Skeletal muscle satellite cell (primary cell): ENCODE results near the gene FAM110A.

ENCODE experiments used
- H3K27me3 ChIP-seq: 2 replicates; pipeline ENCODE4 v1.7.0; 2013; ENCODE audit warnings: low read length; ENCODE audit not compliant: control insufficient read depth, insufficient read depth
- H3K36me3 ChIP-seq: 2 replicates; pipeline ENCODE4 v1.7.0; 2013; ENCODE audit warnings: mild to moderate bottlenecking, control low read depth, low read length; ENCODE audit not compliant: insufficient read depth
- H3K4me1 ChIP-seq: 2 replicates; pipeline ENCODE4 v1.7.0; 2013; ENCODE audit warnings: low read length; ENCODE audit not compliant: control insufficient read depth, insufficient read depth
- H3K4me2 ChIP-seq: 2 replicates; pipeline ENCODE4 v1.7.0; 2013; ENCODE audit warnings: mild to moderate bottlenecking, low read length
- H3K4me3 ChIP-seq: 2 replicates; pipeline ENCODE4 v1.7.0; 2013; ENCODE audit warnings: low read length
- H3K9ac ChIP-seq: 2 replicates; pipeline ENCODE4 v1.7.0; 2013; ENCODE audit warnings: mild to moderate bottlenecking, low read depth, low read length, moderate library complexity
- H3K9me3 ChIP-seq: replicated peaks from 2 replicates; pipeline ENCODE4 v1.7.0; 2013; ENCODE audit warnings: mild to moderate bottlenecking, control low read depth, low read length

The FAM110A gene

GRCh38 chr20:865440-865839 is 31.9 kb downstream of the FAM110A start:
- H3K4me2 ChIP-seq = no peak overlapping the region
- H3K4me1 ChIP-seq = no peaks in the 10 kb centered on the region
- no peak overlapping the region for H3K9ac ChIP-seq
- H3K36me3 ChIP-seq = no peaks in the 10 kb centered on the region
- H3K4me3 ChIP-seq = no peak overlapping the region
- peaks cover 7% of the 10 kb centered on the region for H3K27me3 ChIP-seq
- no peaks in the 10 kb centered on the region for H3K9me3 ChIP-seq

DNA sequence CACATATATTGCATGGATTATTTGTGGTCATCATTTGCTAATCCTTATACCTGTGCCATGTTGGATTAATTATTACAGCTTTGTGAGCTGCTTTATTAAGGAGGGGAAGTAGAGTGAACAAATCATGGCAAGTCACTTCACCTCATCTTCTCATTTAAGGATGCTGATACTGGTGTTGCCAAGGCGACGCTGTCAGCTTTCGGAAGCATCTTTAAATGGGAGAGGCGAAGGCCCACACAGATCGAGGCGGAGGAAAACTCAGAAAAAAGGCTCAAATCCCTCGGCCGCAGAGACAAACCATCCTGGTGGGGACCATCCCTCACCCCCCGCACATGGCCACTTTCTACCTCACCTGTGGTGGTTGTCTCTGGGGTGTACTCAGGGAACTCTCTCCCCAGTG is 34.8 kb downstream of the FAM110A start:
- peaks cover 32% of the 10 kb centered on the region for H3K27me3 ChIP-seq
- no peaks in the 10 kb centered on the region for H3K4me1 ChIP-seq
- no peak overlapping the region for H3K4me2 ChIP-seq
- H3K36me3 ChIP-seq = no peaks in the 10 kb centered on the region
- H3K9ac ChIP-seq = no peak overlapping the region
- H3K4me3 ChIP-seq = no peak overlapping the region
- no peaks in the 10 kb centered on the region for H3K9me3 ChIP-seq

DNA sequence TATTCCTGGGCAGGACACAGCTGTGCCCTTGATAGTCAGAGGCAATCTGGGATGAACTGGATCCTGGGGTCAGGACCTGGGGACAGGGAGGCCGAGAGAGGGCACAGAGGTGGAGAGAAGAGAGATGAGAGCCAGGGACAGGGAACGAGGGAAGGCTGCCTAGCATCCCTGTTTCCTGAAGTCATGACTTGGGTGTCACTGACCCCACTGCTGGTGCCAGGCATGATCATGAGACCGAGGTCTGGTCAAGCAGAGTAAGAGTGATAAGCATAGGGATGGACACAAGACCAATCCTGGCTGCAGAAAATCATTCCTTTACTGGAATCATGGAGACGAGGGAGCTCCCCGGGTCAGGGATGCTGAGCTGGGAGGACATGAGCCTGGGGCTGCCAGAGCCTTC is 36.1 kb downstream of the FAM110A start:
- Histone ChIP-seq H3K4me3 (no peak overlapping the region), H3K9ac (no peak overlapping the region), H3K27me3 (peaks cover 37% of the 10 kb centered on the region), H3K4me1 (no peaks in the 10 kb centered on the region), H3K9me3 (no peaks in the 10 kb centered on the region), H3K4me2 (no peak overlapping the region), H3K36me3 (no peaks in the 10 kb centered on the region)

DNA sequence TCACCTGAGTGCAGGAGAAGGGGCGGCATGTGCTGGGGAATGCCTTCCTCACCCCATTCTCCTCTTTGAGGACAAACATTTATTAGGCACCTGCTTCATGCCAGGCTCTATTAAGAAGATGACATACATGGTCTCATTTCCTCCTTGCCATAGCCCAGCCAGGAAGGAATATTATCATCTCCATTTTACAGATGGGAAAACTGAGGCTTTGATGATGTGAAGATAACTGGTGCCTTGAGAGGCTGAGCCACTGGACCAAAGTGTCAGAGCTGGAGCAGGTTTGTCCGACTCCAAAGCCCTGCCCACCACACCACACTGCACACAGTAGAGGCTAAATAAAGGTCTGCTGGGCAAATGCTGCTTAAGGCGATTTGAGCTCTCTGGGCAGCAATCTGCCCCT is 37.2 kb downstream of the FAM110A start:
- no peaks in the 10 kb centered on the region for H3K4me1 ChIP-seq
- no peaks in the 10 kb centered on the region for H3K36me3 ChIP-seq
- no peak overlapping the region for H3K4me2 ChIP-seq
- no peak overlapping the region for H3K9ac ChIP-seq
- H3K4me3 ChIP-seq = no peak overlapping the region
- peaks cover 40% of the 10 kb centered on the region for H3K27me3 ChIP-seq
- H3K9me3 ChIP-seq = no peaks in the 10 kb centered on the region

DNA sequence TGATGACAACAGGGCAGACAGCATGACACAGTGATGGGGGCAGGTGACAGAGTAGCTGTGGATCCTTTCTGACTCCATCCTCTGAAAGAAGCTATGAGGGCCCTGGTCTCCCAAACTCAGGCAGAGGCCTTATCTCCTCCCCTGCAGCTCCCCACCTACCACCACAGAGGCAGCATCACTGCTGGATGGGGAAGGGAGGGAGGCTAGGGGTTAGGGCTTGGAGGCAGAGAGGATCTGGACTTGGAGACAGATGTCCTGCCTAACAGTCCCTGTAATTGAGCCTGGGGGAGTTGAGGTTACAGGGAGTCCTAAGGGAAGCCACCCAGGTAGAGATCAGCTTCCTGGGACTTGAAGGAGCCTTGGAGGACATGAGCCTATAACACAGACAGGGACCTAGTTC is 37.9 kb downstream of the FAM110A start:
- Histone ChIP-seq H3K9me3 (no peaks in the 10 kb centered on the region), H3K4me2 (no peak overlapping the region), H3K36me3 (no peaks in the 10 kb centered on the region), H3K9ac (no peak overlapping the region), H3K27me3 (peaks cover 43% of the 10 kb centered on the region), H3K4me1 (no peaks in the 10 kb centered on the region), H3K4me3 (no peak overlapping the region)

DNA sequence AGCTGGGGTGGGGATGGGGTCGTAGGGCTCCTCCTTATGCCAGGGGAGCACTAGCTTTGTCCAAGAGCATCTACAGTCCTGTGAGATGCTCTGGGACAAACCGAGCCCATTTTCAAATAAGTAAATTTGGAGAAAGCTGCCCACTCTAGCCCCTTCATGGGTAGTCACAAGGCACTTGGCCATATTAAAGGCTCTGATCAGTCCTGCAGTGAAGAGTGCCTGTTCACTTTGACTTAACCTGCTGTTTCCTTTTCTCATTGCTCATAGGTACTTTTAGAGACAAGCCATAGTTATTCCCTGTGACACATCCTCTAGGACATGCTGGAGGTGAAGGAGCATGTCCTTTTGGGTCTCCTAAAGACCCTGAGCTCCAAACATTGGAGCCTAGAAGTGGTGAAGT is 38.4 kb downstream of the FAM110A start:
- H3K9ac ChIP-seq = no peak overlapping the region
- no peaks in the 10 kb centered on the region for H3K9me3 ChIP-seq
- H3K27me3 ChIP-seq = peaks cover 45% of the 10 kb centered on the region
- no peak overlapping the region for H3K4me2 ChIP-seq
- H3K4me3 ChIP-seq = no peak overlapping the region
- no peaks in the 10 kb centered on the region for H3K4me1 ChIP-seq
- H3K36me3 ChIP-seq = no peaks in the 10 kb centered on the region

DNA sequence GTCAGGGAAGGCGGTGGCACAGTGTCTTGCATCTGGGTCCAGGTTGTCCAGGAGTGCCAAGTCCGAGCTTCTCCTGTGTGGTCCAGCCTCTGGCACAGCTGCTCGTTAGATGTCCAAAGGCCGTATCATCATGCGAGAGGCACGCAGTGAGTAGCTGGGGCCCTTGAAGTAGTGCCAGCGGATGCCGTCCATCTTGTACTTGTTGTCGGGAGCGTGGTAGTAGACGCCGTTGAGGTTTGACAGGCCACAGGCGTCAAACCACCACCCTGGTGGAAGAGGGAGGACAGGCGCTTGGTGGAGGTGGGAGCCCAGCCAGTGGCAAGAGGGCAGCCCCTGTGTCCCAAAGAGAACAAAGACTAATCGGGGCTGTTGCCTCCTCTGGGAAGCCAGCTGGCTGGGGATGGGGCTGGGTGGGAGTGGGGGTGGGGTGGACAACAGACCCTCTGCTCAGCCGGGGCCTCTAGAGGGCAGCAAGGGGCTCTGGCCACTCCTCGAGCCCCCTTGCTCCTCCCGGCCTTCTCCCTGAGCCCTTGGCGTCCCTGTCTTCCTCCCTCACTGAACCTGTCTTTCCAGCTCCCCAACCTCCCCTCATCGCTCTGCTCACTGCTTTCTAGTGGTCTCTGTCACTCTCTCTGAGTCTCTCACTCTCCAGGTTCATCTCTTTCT is 39.5 kb downstream of the FAM110A start:
- no peaks in the 10 kb centered on the region for H3K4me1 ChIP-seq
- no peaks in the 10 kb centered on the region for H3K9me3 ChIP-seq
- H3K36me3 ChIP-seq = no peaks in the 10 kb centered on the region
- no peak overlapping the region for H3K9ac ChIP-seq
- no peak overlapping the region for H3K4me2 ChIP-seq
- H3K27me3 ChIP-seq = peaks cover 45% of the 10 kb centered on the region
- H3K4me3 ChIP-seq = no peak overlapping the region

DNA sequence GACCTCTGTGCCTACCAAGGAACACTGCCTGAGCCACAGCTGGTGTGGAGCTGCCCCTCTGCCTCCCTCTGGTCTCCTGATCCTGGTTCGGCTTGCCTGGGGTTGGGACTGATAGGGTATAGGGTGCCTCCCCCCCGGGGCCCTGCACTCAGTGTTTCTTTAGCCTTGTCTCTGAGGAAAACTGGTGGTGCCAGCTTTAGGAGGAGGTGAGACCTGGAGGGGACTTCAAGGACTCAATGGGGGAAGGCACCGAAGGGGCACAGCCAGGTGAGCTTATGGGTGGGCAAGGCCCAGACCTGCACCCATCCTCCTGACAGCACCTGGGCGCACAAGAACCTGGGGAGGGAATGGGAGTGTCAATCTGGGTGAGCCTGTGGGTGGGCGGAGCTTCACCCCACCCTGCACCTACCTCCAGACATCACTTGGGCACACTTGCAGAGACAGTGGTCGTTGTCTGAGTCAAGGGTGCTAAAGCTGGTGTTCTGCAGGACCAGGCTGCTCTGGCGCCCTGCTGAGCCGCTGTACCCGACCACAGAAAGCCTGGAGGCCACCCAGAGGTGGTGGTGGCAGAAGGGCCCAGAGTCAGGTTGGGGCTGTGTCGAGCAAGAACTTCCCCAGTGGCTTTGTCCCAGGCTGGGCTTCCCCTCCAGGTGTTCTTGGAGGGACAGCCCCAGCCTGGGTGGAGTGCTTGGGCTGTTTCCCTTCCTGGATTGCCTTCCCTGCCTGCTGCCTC is 40.5 kb downstream of the FAM110A start:
- Histone ChIP-seq H3K27me3 (peaks cover 41% of the 10 kb centered on the region), H3K9ac (no peak overlapping the region), H3K4me1 (no peaks in the 10 kb centered on the region), H3K4me2 (no peak overlapping the region), H3K36me3 (no peaks in the 10 kb centered on the region), H3K9me3 (no peaks in the 10 kb centered on the region), H3K4me3 (no peak overlapping the region)

GRCh38 chr20:875115-875514 is 41.6 kb downstream of the FAM110A start:
- Histone ChIP-seq H3K9ac (no peak overlapping the region), H3K4me2 (no peak overlapping the region), H3K4me1 (no peaks in the 10 kb centered on the region), H3K27me3 (peaks cover 37% of the 10 kb centered on the region), H3K36me3 (no peaks in the 10 kb centered on the region), H3K9me3 (no peaks in the 10 kb centered on the region), H3K4me3 (no peak overlapping the region)

- H3K27me3 ChIP-seq = peaks cover 15% of the 10 kb centered on the region
- peaks cover 7% of the 10 kb centered on the region for H3K4me1 ChIP-seq
- H3K4me2 ChIP-seq = no peak overlapping the region
- H3K9me3 ChIP-seq = no peaks in the 10 kb centered on the region
- H3K4me3 ChIP-seq = no peak overlapping the region
- H3K9ac ChIP-seq = no peak overlapping the region
- H3K36me3 ChIP-seq = no peaks in the 10 kb centered on the region
Measured at GRCh38 chr20:877814-878213, 44.3 kb downstream of the FAM110A start.

DNA sequence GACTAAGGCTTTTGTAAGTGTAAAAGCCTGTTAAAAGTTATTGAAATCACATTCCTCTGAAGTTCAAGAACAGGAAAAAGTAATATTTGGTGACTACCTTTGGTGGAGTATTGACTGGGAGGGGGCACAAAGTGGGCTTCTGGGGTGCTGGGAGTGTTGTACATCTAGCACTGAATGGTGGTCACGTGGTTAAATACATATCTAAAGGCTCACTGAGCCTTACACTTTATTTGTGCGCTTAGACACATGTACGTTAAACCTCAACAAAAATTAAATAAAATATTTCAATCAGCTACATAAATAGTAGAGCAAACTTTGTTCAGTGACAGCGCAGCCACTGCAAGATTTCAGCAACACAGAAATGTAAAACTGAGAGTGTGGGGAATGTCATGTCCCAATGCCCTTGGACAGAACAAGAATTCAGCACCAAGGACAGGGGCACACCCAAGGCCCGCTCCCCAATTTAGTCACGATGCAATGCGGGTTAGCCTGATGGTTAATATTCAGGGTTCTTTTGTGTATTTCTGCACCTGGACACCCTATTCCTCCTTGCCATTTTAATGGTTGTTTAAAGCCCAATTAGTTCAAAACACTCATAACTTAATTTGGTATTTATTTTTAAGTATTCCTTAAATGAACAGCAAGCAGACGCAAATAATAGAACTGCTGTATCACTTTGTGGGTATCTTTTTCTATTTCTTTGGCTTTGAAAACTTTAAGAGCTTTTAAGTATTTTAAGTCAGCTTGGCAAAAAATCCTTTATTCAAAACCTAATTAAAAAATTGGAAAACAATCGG is 45.2 kb downstream of the FAM110A start:
- Histone ChIP-seq H3K27me3 (peaks cover 8% of the 10 kb centered on the region), H3K4me2 (no peak overlapping the region), H3K4me1 (peaks cover 7% of the 10 kb centered on the region)

More for the DNA sequence above, 45.2 kb downstream of the FAM110A start:
- H3K4me3 ChIP-seq = no peak overlapping the region
- no peaks in the 10 kb centered on the region for H3K9me3 ChIP-seq
- H3K36me3 ChIP-seq = no peaks in the 10 kb centered on the region
- no peak overlapping the region for H3K9ac ChIP-seq
